GM23248 (cell line): ENCODE data around the gene GRIA1. TPM values are rescaled to one million over a fixed set of nuclear protein-coding genes. Genes with fewer than 3 reads are reported as not detected.

Experiments used
- DNase-seq: peaks from one replicate; pipeline ENCODE4 v3.0.0-alpha.2; 2015
- H2AFZ ChIP-seq: fragments of 200-600 bp; sonication (generic); 2 replicates; pipeline ENCODE4 v1.6.1; 2016; ENCODE audit warnings: antibody characterized with exemption
- H3F3A ChIP-seq: fragments of 200-600 bp; sonication (generic); 2 replicates; pipeline ENCODE4 v1.6.1; 2016; ENCODE audit warnings: mild to moderate bottlenecking, antibody characterized with exemption, mixed run types; ENCODE audit not compliant: insufficient read depth
- H3K27ac ChIP-seq: fragments of 200-600 bp; sonication (generic); 2 replicates; pipeline ENCODE4 v1.5.1; 2016; ENCODE audit warnings: mild to moderate bottlenecking
- H3K27me3 ChIP-seq: fragments of 200-600 bp; sonication (generic); replicated peaks from 2 replicates; pipeline ENCODE4 v1.6.1; 2016; ENCODE audit warnings: mild to moderate bottlenecking; ENCODE audit not compliant: insufficient read depth
- H3K36me3 ChIP-seq: fragments of 200-600 bp; sonication (generic); 2 replicates; pipeline ENCODE4 v1.6.1; 2016; ENCODE audit warnings: low read depth, mild to moderate bottlenecking
- H3K4me1 ChIP-seq: fragments of 200-600 bp; sonication (generic); 2 replicates; pipeline ENCODE4 v1.6.1; 2016; ENCODE audit warnings: mild to moderate bottlenecking; ENCODE audit not compliant: insufficient read depth
- H3K4me2 ChIP-seq: fragments of 200-600 bp; sonication (generic); one replicate; pipeline ENCODE4 v1.6.1; 2016; ENCODE audit warnings: mild to moderate bottlenecking; ENCODE audit not compliant: unreplicated experiment
- H3K4me3 ChIP-seq: fragments of 200-600 bp; sonication (generic); 2 replicates; pipeline ENCODE4 v1.5.1; 2016; ENCODE audit warnings: mild to moderate bottlenecking
- H3K79me2 ChIP-seq: fragments of 200-600 bp; sonication (generic); 2 replicates; pipeline ENCODE4 v1.6.1; 2016; ENCODE audit warnings: mild to moderate bottlenecking; ENCODE audit not compliant: insufficient read depth
- H3K9ac ChIP-seq: fragments of 200-600 bp; sonication (generic); 2 replicates; pipeline ENCODE4 v1.6.1; 2016; ENCODE audit warnings: mild to moderate bottlenecking
- H3K9me2 ChIP-seq: fragments of 200-600 bp; sonication (generic); 2 replicates; pipeline ENCODE4 v1.6.1; 2016; ENCODE audit warnings: mixed run types, mild to moderate bottlenecking, moderate library complexity; ENCODE audit not compliant: insufficient read depth
- H3K9me3 ChIP-seq: fragments of 200-600 bp; sonication (generic); one replicate; pipeline ENCODE4 v1.6.1; 2017; ENCODE audit warnings: low read depth
- H4K20me1 ChIP-seq: fragments of 200-600 bp; sonication (generic); 2 replicates; pipeline ENCODE4 v1.6.0; 2016; ENCODE audit not compliant: insufficient read depth
- EZH2 ChIP-seq: fragments of 200-600 bp; sonication (generic); IDR thresholded peaks from 2 replicates; pipeline ENCODE4 v1.6.1; 2018; ENCODE audit warnings: antibody characterized with exemption, mild to moderate bottlenecking; ENCODE audit not compliant: insufficient read depth, poor library complexity, severe bottlenecking
- EZH2phosphoT487 ChIP-seq: fragments of 200-600 bp; sonication (generic); IDR thresholded peaks from 2 replicates; pipeline ENCODE4 v1.6.1; 2018; ENCODE audit warnings: antibody characterized with exemption, moderate library complexity, mild to moderate bottlenecking, low read depth; ENCODE audit not compliant: insufficient read depth
- WGBS, 2 experiments: methylation state at CpG; one replicate each; pipeline ENCODE4 v1.1.6; 2015 to 2017; ENCODE audit warnings: low lambda C conversion rate in 2 of 2, low coverage in 1 of 2; ENCODE audit errors: missing lambda C conversion rate in 2 of 2; 5-methylcytosine and 5-hydroxymethylcytosine counted together
- in situ Hi-C: fragments of 300-500 bp; cut with MboI; formaldehyde crosslinking; loops from 2 replicates; pipeline ENCODE4 v1.15.0; 2020
- polyA plus RNA-seq: library from polyadenylated mRNA; unstranded; fragments of >200 nt; fragmentation: Nextera tagmentation; extraction: Ambion mirVana; gene quantifications from 2 replicates; pipeline ENCODE4 v1.2.1, GENCODE V29; 2016
- total RNA-seq: library from RNA; depleted of rRNA; stranded (reverse); fragments of >200 nt; shearing (Covaris generic); gene quantifications from 2 replicates; pipeline ENCODE4 v1.2.3, GENCODE V29; 2014

Gene GRIA1
- total and polyA plus RNA-seq, 2 experiments from 2014 or later, result 0.04 to 0.11 TPM

- 10 to 11% methylated on average over 5 of the region's 5 CpGs for WGBS, 2 experiments
- peak; percentile 28 for DNase-seq
- Histone ChIP-seq H3K4me1 (peaks cover 35% of the 10 kb centered on the region), H3K4me3 (no peak overlapping the region), H3F3A (peaks cover 36% of the 10 kb centered on the region), H3K27ac (no peak overlapping the region), H4K20me1 (no peaks in the 10 kb centered on the region), H3K9me2 (no peaks in the 10 kb centered on the region), H3K27me3 (no peaks in the 10 kb centered on the region), H3K79me2 (no peaks in the 10 kb centered on the region), H3K9ac (no peak overlapping the region), H3K4me2 (peak overlapping the region; percentile 47), H3K9me3 (no peaks in the 10 kb centered on the region), H3K36me3 (no peaks in the 10 kb centered on the region), H2AFZ (0 out of 2 replicates have a peak overlapping the region, but pooled peaks have one; percentile 45)
- in situ Hi-C loops, result no loop called here
- no peak for TF ChIP-seq EZH2
- TF ChIP-seq EZH2phosphoT487, result no peak
These were observed 168.1 kb downstream of the GRIA1 start for GRCh38 chr5:153658606-153659005.

GRCh38 chr5:153659039-153659736 lies 168.7 kb downstream of the GRIA1 start:
- Histone ChIP-seq H3K4me2 (peak overlapping the region; percentile 47), H3F3A (peaks cover 33% of the 10 kb centered on the region), H3K36me3 (no peaks in the 10 kb centered on the region), H3K79me2 (no peaks in the 10 kb centered on the region), H4K20me1 (no peaks in the 10 kb centered on the region), H3K4me1 (peaks cover 31% of the 10 kb centered on the region), H3K9me3 (no peaks in the 10 kb centered on the region), H3K4me3 (no peak overlapping the region), H2AFZ (no peak overlapping the region), H3K27me3 (no peaks in the 10 kb centered on the region), H3K9me2 (no peaks in the 10 kb centered on the region), H3K9ac (no peak overlapping the region), H3K27ac (no peak overlapping the region)
- WGBS, 2 experiments, result 48 to 51% methylated on average over 2 of the region's 2 CpGs
- in situ Hi-C loops, result no loop called here
- peak; percentile 82 for DNase-seq
- TF ChIP-seq EZH2 (no peak), EZH2phosphoT487 (no peak)

GRCh38 chr5:153660919-153661318 lies 170.4 kb downstream of the GRIA1 start:
- 33 to 54% methylated on average over 2 of the region's 2 CpGs for WGBS, 2 experiments
- Histone ChIP-seq H3K9me2 (no peaks in the 10 kb centered on the region), H2AFZ (no peak overlapping the region), H3F3A (peaks cover 20% of the 10 kb centered on the region), H3K9me3 (no peaks in the 10 kb centered on the region), H3K9ac (no peak overlapping the region), H3K27ac (no peak overlapping the region), H3K79me2 (no peaks in the 10 kb centered on the region), H3K4me1 (peaks cover 16% of the 10 kb centered on the region), H3K4me3 (no peak overlapping the region), H3K4me2 (no peak overlapping the region), H4K20me1 (no peaks in the 10 kb centered on the region), H3K36me3 (no peaks in the 10 kb centered on the region), H3K27me3 (no peaks in the 10 kb centered on the region)
- in situ Hi-C loops, result no loop called here
- peak; percentile 14 for DNase-seq
- TF ChIP-seq EZH2phosphoT487, result no peak

GRCh38 chr5:153661897-153662296 lies 171.4 kb downstream of the GRIA1 start:
- WGBS, 2 experiments, result 73 to 74% methylated on average over 2 of the region's 2 CpGs

More at GRCh38 chr5:153661897-153662296, 171.4 kb downstream of the GRIA1 start:
- H4K20me1 ChIP-seq, result no peaks in the 10 kb centered on the region
- H3K4me3 ChIP-seq, result no peak overlapping the region
- no peaks in the 10 kb centered on the region for H3K79me2 ChIP-seq
- in situ Hi-C loops, result no loop called here
- H3K9me3 ChIP-seq, result no peaks in the 10 kb centered on the region
- H3K9ac ChIP-seq, result no peak overlapping the region
- peaks cover 20% of the 10 kb centered on the region for H3F3A ChIP-seq
- H2AFZ ChIP-seq, result no peak overlapping the region
- peaks cover 16% of the 10 kb centered on the region for H3K4me1 ChIP-seq
- no peaks in the 10 kb centered on the region for H3K9me2 ChIP-seq
- no peaks in the 10 kb centered on the region for H3K36me3 ChIP-seq
- H3K4me2 ChIP-seq, result no peak overlapping the region
- DNase-seq, result no peak
- no peak for TF ChIP-seq EZH2
- TF ChIP-seq EZH2phosphoT487, result no peak
- no peaks in the 10 kb centered on the region for H3K27me3 ChIP-seq
- no peak overlapping the region for H3K27ac ChIP-seq
